LNCaP clone FGC (cell line): ENCODE results near the gene PRIM2.
"Not testable (repeated sequence)": the region's sequence is repeated elsewhere in the genome, so short reads cannot be mapped to it uniquely, and the experiment has no call there.

ENCODE experiments used
- DNase-seq: peaks from one replicate; pipeline ENCODE4 v3.0.0-alpha.2; 2011; ENCODE audit warnings: low read depth
- H3K4me3 ChIP-seq: 2 replicates; pipeline ENCODE4 v1.5.1; 2011; ENCODE audit warnings: mild to moderate bottlenecking, low read depth, low read length, control low read depth
- CTCF ChIP-seq: IDR thresholded peaks from 2 replicates; pipeline ENCODE4 v1.5.1; 2012; ENCODE audit warnings: mild to moderate bottlenecking; ENCODE audit not compliant: control insufficient read depth, insufficient read depth; ENCODE audit errors: extremely low read depth

PRIM2 gene

GRCh38 chr6:57445790-57446468, 128.5 kb downstream of the PRIM2 start:
- DNase-seq, H3K4me3 ChIP-seq: not testable (repeated sequence)

GRCh38 chr6:57449496-57450066, 132.2 kb downstream of the PRIM2 start:
- not testable (repeated sequence) for H3K4me3 ChIP-seq, DNase-seq

GRCh38 chr6:57459781-57460180, 142.4 kb downstream of the PRIM2 start:
- DNase-seq, H3K4me3 ChIP-seq: not testable (repeated sequence)

- H3K4me3 ChIP-seq, DNase-seq: not testable (repeated sequence)
Measured at GRCh38 chr6:57461022-57461421, 143.6 kb downstream of the PRIM2 start.

GRCh38 chr6:57463809-57464208, 146.4 kb downstream of the PRIM2 start:
- DNase-seq, H3K4me3 ChIP-seq: not testable (repeated sequence)

- not testable (repeated sequence) for DNase-seq, H3K4me3 ChIP-seq
Measured at GRCh38 chr6:57465968-57466367, 148.5 kb downstream of the PRIM2 start.

- H3K4me3 ChIP-seq, result no peak overlapping the region
- DNase-seq, result no peak
- no peak for TF ChIP-seq CTCF
Measured at GRCh38 chr6:57469072-57469471, 151.6 kb downstream of the PRIM2 start.

GRCh38 chr6:57470148-57470547, 152.7 kb downstream of the PRIM2 start:
- not testable (repeated sequence) for DNase-seq, H3K4me3 ChIP-seq

- H3K4me3 ChIP-seq, DNase-seq: not testable (repeated sequence)
Measured at GRCh38 chr6:57471314-57471864, 154.0 kb downstream of the PRIM2 start.

GRCh38 chr6:57472861-57473362, 155.5 kb downstream of the PRIM2 start:
- not testable (repeated sequence) for DNase-seq, H3K4me3 ChIP-seq

- not testable (repeated sequence) for DNase-seq, H3K4me3 ChIP-seq
Measured at GRCh38 chr6:57474862-57475475, 157.5 kb downstream of the PRIM2 start.

GRCh38 chr6:57475656-57476055, 158.2 kb downstream of the PRIM2 start:
- not testable (repeated sequence) for DNase-seq

GRCh38 chr6:57480194-57480593, 162.8 kb downstream of the PRIM2 start:
- not testable (repeated sequence) for DNase-seq, H3K4me3 ChIP-seq

More at GRCh38 chr6:57475656-57476055, 158.2 kb downstream of the PRIM2 start:
- not testable (repeated sequence) for H3K4me3 ChIP-seq

GRCh38 chr6:57481121-57481520, 163.7 kb downstream of the PRIM2 start:
- not testable (repeated sequence) for DNase-seq, H3K4me3 ChIP-seq

GRCh38 chr6:57482471-57482870, 165.0 kb downstream of the PRIM2 start:
- not testable (repeated sequence) for DNase-seq, H3K4me3 ChIP-seq

- not testable (repeated sequence) for DNase-seq, H3K4me3 ChIP-seq
Measured at GRCh38 chr6:57486494-57487081, 169.2 kb downstream of the PRIM2 start.

GRCh38 chr6:57488551-57488950, 171.1 kb downstream of the PRIM2 start:
- not testable (repeated sequence) for DNase-seq, H3K4me3 ChIP-seq

- not testable (repeated sequence) for DNase-seq, H3K4me3 ChIP-seq
Measured at GRCh38 chr6:57489887-57490286, 172.5 kb downstream of the PRIM2 start.
